Hematopoietic multipotent progenitor cell treated with erythropoietin and hydrocortisone succinate and interleukin-3 and kit ligand, for 17 days (in vitro differentiated cells): ENCODE results near the gene RPL13A.

Source experiments
- DNase-seq: peaks from one replicate; pipeline ENCODE4 v3.0.0-alpha.2; 2015; ENCODE audit warnings: low spot score

Gene RPL13A

DNA sequence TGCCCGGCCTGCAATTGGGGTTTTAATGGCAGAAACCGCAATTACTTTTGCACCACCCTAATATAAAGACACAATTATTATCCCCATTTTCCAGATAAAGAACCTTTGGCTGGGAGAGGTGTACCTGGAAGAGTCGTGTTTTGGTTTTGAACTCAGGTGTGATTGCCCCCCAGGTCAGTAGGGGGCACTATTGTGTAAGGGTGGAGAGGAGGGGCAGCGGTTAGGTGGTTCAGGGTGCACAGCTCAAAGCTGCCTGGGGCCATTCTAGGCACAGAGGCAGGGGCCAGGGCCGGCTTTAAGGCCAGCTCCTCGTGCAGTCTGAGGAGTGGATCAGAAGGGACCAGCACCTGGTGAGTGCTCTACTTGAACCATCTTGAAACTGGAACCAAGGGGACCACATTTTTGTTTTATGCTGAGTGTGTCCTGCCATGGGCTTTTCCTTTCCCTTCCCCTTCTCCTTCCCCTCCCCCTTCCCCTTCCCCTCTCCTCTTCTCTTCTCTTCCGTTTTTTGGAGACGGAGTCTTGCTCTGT lies 19.2 kb downstream of the RPL13A start:
- DNase-seq = peak; percentile 79

- no peak for DNase-seq
These were observed 20.5 kb downstream of the RPL13A start for GRCh38 chr19:49507803-49508494.

DNA sequence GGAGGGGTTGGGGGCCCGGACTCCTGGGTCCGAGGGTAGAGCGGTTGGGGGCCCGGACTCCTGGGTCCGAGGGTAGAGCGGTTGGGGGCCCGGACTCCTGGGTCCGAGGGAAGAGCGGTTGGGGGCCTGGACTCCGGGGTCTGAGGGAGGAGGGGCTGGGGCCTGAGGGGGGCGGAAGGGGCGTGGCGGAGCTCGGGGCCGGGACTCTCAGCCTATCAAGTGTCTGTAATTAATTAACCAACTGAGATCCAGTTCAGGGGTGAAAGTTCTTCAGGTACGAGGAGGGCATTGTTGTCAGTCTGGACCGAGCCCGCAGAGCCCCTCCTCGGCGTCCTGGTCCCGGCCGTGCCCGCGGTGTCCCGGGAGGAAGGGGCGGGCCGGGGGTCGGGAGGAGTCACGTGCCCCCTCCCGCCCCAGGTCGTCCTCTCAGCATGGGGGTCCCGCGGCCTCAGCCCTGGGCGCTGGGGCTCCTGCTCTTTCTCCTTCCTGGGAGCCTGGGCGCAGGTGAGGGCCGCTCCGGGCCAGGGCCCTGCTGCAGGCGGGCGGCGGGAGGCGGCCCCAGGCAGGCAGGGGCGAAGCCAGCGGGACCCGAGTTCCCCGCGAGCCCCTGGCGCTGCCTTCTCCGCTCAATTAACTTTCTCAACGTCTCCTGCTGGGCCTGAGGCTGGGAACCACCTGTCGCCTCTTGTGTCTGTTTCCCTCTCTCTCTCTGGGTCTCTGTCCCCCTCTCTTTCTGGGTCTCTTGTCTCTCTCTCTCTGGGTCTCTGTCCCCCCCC lies 25.8 kb downstream of the RPL13A start:
- no peak for DNase-seq

- no peak for DNase-seq
These were observed 26.3 kb downstream of the RPL13A start for GRCh38 chr19:49513746-49514118.

GRCh38 chr19:49514151-49514550 lies 26.7 kb downstream of the RPL13A start:
- DNase-seq = no peak

- no peak for DNase-seq
These were observed 28.4 kb downstream of the RPL13A start for GRCh38 chr19:49515767-49516166.

- no peak for DNase-seq
These were observed 30.6 kb downstream of the RPL13A start for GRCh38 chr19:49518033-49518432.

DNA sequence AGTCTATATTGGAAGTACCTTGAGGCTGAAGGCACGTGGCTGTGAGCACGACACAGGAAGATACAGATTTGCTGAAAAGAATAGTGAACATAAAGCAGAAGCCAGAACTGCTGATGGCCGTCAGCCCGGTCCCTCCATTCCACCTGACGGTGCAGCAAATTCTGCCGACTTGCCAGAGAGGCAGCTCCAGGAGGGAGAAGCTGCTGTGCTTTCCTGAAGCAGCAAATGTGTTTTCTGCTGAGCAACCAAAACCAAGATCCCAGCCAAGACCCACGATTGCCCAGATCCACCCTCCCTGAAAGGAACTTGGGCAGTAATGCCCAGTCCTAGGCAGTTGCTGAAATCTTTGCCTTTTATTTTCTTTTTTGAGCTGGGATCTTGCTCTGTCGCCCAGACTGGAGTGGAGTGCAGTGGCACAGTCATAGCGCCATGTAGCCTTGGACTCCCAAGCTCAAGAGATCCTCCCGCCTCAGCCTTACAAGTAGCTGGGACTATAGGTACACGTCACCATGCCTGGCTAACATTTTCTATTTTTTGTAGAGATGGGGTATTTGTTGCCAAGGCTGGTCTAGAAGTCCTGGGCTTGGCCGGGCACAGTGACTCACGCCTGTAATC lies 33.4 kb downstream of the RPL13A start:
- DNase-seq = no peak

GRCh38 chr19:49524812-49525455 lies 37.5 kb downstream of the RPL13A start:
- DNase-seq = no peak

DNA sequence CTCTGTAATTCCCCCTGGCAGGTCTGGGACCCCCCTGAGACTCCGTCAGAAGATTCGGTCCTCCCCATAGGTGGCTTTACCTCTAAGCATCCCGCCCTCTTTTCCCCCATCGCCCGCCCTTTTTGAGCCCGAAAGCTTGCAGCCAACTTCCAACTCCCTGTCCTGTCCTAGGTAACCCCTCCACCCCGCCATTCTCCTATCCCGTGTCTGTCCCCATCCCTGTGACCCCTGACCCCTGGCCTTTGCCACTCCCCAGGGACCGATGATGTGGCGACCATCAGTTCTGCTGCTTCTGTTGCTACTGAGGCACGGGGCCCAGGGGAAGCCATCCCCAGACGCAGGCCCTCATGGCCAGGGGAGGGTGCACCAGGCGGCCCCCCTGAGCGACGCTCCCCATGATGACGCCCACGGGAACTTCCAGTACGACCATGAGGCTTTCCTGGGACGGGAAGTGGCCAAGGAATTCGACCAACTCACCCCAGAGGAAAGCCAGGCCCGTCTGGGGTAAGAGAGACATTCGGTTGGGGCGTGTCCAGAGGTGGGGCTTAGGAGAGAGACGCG lies 40.9 kb downstream of the RPL13A start:
- no peak for DNase-seq

DNA sequence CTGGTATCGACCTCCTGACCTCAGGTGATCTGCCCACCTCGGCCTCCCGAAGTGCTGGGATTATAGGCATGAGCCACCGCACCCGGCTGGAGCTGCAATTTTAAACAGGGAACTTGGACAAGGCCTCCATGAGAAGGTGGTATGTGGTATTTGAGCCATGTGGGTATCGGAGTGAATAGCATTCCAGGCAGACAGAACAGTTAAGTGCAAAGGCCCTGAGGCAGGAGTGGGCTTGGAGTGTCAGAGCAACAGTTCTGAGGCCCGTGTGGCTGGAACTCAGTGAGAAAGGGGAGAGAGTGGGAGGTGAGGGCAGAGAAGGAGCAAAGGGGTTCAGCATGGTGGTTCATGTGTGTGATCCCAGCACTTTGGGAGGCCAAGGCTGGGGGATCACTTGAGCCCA lies 43.3 kb downstream of the RPL13A start:
- DNase-seq = no peak

DNA sequence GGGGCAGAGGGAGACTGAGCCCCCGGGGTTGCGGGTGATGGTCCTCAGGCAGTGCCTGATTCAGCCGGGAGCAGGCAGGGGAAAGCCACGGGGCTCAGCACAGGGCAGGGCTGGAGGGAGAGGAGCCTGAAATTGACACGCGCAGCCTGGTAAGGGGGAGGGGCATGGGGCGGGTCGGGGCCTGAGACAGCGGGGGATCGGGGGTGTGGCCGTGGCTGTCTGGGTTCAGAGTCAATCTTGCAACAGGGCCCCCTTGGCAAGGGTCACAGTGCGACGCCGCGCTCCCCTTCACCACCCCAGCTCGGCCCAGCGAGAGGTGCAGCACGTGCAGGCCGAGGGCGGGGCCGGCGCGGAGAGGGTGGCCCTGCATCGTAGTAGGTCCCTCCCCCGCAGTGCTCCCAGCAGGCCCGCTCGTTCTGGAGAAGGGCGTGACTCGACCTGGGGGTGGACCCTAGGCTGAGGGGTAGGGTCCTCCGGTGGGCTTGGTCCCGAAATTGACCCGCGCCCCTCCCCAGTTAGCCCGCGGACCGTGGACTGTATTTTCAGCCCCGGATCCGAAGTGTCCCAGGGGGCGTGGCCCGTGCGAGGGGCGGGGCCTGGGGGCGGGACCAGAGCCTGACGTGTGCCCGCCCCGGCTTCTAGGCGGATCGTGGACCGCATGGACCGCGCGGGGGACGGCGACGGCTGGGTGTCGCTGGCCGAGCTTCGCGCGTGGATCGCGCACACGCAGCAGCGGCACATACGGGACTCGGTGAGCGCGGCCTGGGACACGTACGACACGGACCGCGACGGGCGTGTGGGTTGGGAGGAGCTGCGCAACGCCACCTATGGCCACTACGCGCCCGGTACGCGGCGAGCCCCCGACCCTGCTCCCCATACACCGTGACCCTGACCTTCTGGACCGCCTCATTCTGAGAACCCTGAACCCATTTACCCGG lies 46.4 kb downstream of the RPL13A start:
- DNase-seq = peak; percentile 84

- DNase-seq = no peak
These were observed 47.4 kb downstream of the RPL13A start for GRCh38 chr19:49534632-49535385.

GRCh38 chr19:49536921-49537462 lies 49.6 kb downstream of the RPL13A start:
- no peak for DNase-seq

DNA sequence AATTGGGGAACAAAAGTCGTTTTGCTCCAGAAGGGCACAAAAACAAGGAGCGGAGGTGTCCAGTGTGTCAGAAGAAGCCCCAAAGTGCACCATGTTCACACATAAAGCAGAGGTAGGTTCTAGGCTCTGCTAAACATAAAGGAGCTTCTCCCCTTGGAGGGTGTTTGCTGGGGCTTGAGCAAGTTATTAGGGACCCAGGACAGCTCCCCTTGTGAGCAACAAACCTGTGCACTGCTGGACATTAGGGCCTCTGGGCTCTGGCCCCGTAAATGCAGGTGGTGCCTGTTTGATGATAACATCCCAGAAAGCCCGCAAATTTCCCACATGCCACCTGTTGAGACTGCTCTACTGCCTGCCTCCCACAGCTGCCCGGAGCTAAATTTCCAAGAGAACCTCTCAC lies 51.2 kb downstream of the RPL13A start:
- no peak for DNase-seq

DNA sequence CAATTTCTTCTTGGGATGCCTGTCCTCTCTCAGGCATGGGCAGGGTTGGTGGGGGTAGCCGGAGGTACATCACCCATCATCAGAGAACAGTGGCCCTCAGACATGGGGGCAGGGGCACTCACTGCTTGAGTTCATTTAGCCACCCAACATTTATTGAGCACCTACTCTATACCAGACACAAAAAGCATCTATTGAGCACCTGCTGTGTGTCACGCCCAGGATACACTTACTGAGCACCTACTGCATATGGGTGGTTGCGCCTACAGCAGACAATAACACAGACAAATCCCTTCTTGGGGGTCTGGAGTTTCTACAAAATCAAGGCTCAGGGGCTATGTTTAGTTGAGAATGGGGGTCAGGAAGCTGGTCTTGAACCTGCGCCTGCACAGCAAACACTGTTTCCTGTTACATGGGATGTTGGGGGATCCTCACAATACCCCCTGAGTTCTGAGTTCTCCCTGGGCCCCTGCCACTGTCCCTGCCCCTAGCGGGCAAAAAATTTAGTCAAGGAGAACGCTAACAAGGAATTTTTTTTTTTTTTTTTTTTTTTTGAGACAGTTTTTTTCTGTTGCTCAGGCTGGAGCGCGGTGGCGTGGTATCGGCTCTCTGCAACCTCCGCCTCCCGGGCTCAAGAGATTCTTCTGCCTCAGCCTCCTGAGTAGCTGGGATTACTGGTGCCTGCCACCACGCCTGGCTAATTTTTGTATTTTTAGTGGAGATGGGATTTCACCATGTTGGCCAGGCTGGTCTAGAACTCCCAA lies 52.0 kb downstream of the RPL13A start:
- DNase-seq = no peak
